ENCODE measurements around the gene HDAC4. TPM values are rescaled to one million over a fixed set of nuclear protein-coding genes. Genes with fewer than 3 reads are reported as not detected.

Gene HDAC4
- total RNA-seq, 1 donor: 28.3 TPM

GRCh38 chr2:239269916-239270315 lies 130.9 kb downstream of the HDAC4 start:
- no peak overlapping the region for H3K4me3 ChIP-seq (ENCODE audit: low read depth, low read length)
- DNase-seq (ENCODE audit: low read depth): no peak
- no peak for TF ChIP-seq CTCF (IDR thresholded peaks at IDR 0.05; ENCODE audit: insufficient read depth, low read length)

GRCh38 chr2:239269173-239269885 lies 131.5 kb downstream of the HDAC4 start:
- DNase-seq (ENCODE audit: low read depth): no peak
- H3K4me3 ChIP-seq (ENCODE audit: low read depth, low read length): no peak overlapping the region
- no peak for TF ChIP-seq CTCF (IDR thresholded peaks at IDR 0.05; ENCODE audit: insufficient read depth, low read length)

GRCh38 chr2:239268549-239268948 lies 132.3 kb downstream of the HDAC4 start:
- no peak for DNase-seq (ENCODE audit: low read depth)
- no peak overlapping the region for H3K4me3 ChIP-seq (ENCODE audit: low read depth, low read length)
- no peak for TF ChIP-seq CTCF (IDR thresholded peaks at IDR 0.05; ENCODE audit: insufficient read depth, low read length)

GRCh38 chr2:239268082-239268481 lies 132.7 kb downstream of the HDAC4 start:
- no peak overlapping the region for H3K4me3 ChIP-seq (ENCODE audit: low read depth, low read length)
- no peak for DNase-seq (ENCODE audit: low read depth)
- TF ChIP-seq CTCF (IDR thresholded peaks at IDR 0.05; ENCODE audit: insufficient read depth, low read length): no peak

GRCh38 chr2:239267288-239267951 lies 133.4 kb downstream of the HDAC4 start:
- TF ChIP-seq CTCF (IDR thresholded peaks at IDR 0.05; ENCODE audit: insufficient read depth, low read length): peak; percentile 39
- peak; percentile 90 for DNase-seq (ENCODE audit: low read depth)
- no peak overlapping the region for H3K4me3 ChIP-seq (ENCODE audit: low read depth, low read length)

- H3K4me3 ChIP-seq (ENCODE audit: low read depth, low read length): no peak overlapping the region
- no peak for TF ChIP-seq CTCF (IDR thresholded peaks at IDR 0.05; ENCODE audit: insufficient read depth, low read length)
- no peak for DNase-seq (ENCODE audit: low read depth)
Observed at GRCh38 chr2:239266779-239267287, 134.0 kb downstream of the HDAC4 start.

Data from fibroblast of the aortic adventitia (primary cell).